GM19438 (cell line): ENCODE measurements around the gene ANGPT4.

Experiments
- ATAC-seq: cut with Tn5 transposase; IDR thresholded peaks from one replicate; pipeline ENCODE4 v1.9.1; 2021; ENCODE audit warnings: low read depth; ENCODE audit not compliant: unreplicated experiment

Gene ANGPT4, protein sequence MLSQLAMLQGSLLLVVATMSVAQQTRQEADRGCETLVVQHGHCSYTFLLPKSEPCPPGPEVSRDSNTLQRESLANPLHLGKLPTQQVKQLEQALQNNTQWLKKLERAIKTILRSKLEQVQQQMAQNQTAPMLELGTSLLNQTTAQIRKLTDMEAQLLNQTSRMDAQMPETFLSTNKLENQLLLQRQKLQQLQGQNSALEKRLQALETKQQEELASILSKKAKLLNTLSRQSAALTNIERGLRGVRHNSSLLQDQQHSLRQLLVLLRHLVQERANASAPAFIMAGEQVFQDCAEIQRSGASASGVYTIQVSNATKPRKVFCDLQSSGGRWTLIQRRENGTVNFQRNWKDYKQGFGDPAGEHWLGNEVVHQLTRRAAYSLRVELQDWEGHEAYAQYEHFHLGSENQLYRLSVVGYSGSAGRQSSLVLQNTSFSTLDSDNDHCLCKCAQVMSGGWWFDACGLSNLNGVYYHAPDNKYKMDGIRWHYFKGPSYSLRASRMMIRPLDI

DNA sequence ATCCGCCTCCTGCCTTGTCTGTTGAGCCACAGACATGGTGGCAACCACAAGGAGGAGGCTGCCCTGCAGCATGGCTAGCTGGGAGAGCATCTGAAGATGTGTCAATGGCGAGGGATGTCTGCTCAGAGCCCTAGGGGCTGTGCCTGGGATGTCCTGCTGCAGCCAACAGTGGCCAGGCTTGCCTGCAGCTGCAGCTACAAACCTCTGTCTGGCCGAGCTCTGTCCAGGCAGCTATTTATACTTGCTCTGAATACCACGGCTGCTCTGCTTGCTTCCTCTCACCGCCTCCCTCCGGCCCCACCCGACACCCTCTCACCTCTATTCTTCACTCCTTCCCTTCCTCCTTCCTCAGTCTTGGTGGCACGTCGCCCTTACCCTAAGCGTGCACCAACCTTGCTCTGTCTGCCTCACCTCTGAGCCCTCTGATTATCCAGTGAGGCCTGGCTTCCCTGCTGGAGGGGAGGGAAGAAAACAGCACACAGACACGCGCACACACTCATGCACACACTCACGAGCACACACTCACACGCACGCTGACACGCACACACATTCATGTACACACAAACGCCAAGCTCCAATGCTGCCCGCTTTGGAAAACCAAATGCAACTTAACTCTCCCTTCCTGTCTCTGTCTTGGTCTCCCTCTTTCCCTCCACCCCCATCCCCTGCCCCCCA is at the start of gene ANGPT4:
ANGPT4 (minus strand) TSS at position 210 of the 675 bp plus-strand sequence; CDS start at position 90, 120 bp downstream.
- ATAC-seq, result no peak

DNA sequence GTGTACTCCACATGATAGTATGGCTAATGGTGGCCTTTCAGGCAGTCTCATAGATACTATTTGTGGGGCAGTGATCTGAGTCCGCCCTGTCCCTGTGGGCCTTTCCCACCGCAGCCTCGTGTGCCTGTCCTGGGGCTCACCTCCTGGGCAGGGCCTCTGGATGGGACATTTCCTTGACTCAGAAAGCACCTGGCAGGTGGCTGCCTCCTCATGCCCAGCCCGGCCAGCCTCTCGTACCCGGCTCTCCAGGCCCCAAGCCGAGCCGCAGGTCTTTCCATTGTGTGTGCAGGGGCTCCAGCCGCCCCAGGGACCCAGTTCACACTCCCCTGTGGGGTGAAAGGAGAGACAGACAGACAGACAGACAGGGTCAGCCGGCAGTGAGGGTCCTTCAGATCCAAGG is 47.7 kb upstream of the ANGPT4 start:
- no peak for ATAC-seq

DNA sequence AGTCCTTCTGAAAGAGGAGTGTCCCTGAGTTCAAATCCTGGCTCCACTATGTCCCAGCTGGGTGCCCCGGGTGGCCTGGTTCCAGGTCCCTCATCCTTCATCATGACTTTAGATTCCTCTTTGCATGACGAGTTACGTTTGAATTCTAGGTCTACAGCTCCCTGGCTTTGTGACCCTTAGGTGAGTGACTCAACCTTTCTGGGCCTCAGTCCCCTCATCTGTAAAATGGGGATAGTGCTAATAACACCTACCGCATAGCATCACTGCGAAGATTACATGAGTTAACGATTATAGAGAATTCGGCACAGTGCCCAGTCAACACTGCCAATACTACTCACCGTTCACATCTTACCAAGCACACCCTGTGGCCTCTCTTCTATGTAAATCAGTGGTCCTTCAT is 46.5 kb upstream of the ANGPT4 start:
- no peak for ATAC-seq

DNA sequence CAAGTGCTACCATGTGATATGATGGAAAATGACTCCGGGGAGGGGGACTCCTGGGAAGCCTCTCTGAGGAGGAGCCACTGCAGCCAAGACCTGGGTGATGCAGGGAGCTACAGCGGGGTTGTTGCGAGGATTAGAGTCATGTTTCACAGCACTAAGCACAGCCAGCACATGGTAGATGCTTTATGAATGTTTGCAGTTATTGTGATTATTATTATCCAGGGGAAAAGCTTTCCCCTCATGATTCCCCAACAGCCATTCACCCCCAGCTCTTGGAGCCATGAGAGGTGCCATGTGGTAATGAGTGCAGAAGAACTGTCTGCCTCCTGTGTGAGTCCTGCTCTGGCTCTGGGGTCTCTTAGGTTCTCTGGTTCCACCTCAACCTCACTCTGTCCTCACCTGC is 46.1 kb upstream of the ANGPT4 start:
- no peak for ATAC-seq

DNA sequence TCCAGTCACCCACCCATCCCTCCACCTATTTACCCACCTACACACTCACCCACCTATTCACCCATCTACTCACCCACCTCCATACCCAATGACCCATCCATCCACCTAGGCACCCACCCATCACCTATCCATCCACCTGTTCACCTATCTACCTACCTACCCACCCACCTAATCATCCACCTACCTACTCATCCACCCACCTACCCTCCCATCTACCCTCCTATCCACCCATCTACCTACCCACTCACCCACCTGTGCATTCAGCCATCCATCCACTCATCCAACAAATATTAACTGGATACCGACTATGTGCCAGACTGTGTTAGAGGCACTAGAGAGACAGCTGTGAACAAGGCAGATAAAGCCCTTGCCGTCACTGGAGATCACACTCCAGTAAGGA is 45.6 kb upstream of the ANGPT4 start:
- no peak for ATAC-seq

DNA sequence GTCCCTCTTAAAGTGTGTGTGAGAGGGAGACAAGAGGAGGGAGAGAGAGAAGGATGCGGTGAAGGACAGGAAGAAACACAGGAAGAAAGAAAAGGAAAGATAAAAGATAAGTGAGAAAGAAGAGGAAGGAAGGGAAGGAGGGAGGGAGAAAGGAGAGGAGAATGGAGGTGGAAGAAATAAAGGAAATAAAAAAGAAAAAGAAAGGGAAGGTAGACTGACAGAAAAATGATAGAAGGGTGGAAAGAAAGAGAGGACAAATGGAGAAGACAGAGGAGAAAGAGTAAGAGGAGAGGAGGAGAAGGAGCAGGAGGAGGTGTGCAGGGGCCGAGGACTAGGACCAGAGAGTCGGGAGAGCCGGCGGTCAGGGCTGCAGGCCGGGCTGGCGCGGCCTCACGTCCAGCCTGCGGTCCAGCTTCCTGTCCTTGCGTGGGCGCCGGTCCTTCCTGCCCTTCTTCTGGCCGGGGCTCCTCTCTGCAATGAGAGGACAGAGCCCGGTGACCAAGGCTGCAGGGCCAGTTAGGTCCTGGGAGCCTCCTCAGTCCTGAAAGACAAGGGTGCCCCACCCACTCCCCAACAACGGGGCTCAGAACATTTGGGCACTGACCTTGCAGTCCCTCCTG is 44.0 kb upstream of the ANGPT4 start:
- ATAC-seq, result no peak

DNA sequence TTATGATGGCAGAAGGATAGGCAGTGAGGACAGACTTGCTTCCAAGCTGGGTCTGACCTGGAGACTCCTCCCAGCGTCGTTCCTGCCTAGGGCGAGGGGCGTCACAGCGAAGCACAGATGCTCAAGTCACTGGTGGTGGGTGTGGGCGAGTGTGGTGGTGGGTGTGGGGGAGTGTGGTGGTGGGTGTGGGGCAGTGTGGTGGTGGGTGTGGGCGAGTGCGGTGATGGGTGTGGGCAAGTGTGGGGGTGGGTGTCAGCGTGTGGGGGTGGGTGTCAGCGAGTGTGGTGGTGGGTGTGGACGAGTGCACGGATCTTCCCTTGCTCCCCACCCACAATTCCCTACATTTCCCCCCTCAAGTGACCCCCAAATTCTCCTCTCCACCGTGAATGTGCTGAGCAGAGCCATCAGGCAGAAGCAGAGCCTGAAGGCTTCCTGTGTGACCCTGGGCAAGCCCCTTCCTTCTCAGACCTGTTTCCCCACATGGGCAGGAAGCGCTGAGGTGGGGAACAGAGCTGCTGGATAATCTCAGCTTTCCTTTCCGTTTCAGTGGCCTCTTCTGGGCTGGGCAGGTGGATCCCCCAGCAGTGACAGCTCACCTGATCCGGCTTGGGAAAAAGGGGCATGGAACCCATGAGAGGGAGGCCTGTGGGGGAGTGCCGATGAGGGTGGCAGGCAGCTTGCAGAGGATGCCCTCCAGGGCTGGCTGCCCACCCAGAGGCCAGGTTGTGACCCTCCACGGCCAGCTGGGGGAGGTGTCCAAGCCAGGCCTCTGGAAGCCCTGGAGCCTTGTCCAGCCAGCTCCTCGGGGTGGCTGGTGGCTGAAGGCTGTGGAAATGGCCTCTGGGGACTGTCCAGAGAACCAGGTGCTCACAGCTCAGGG is 43.0 kb upstream of the ANGPT4 start:
- ATAC-seq, result no peak

DNA sequence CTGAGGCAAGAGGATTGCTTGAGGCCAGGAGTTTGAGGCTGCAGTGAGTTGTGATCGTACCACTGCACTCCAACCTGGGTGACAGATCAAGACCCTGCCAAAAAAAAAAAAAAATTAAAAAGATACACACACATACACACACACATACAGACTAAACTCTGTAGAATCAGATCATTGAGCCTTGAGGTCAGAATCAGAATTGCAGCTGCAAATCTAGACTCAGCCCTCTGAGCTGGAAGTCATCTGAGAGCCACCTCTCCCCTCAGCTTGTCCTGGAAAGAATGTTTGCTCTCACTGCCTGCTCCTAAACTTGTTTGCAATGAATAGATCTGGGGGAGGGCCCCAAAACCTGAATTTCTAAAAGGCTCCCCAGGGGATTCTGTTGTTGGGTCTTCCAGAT is 41.4 kb upstream of the ANGPT4 start:
- ATAC-seq, result no peak

DNA sequence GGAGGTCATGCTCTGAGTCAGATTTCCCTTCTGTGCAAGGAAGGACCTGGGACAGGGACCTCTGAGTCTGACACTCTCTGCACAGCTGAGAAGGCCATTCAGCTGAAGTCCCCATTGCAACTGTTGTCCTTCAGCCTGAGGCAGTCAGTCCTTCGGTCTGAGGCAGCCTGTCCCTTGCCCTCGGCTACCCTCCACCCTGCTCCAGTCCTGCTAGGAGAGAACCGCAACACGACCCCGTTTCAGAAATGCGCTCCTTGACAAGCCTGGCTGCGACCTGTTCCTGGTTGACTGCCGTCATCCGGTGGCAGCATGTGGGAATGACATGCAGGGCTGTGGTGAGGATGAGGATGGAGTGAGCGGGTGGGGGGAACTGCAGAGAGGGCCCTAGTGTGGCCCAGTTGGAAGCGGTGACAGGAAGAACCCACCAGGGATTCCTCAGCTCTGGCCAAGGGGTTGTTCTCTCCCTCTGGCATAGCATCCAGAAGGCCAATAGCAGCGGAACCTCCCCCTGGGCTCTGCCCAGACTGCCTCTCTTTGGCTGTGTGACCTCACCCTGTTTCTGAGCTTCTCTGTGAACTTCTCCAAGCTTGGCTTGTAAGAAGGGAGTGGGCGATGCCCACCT is 40.3 kb upstream of the ANGPT4 start:
- ATAC-seq, result no peak

DNA sequence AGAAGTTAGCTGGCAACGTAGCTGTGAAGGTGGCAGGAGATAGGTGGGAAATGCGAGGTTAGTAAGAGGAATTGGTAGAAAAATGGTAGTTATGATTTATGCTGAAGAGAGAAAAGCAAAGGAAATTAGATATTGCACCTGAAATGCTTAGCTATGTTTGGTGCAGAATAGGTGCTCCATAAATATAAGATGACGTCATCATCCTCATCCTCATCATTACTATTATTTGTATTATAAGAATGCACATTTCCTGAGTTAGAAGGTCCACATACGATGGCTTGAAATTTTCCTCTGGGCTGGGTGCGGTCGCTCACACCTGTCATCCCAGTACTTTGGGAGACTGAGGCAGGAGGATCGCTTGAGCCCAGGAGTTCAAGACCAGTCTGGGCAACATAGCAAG is 39.5 kb upstream of the ANGPT4 start:
- no peak for ATAC-seq

DNA sequence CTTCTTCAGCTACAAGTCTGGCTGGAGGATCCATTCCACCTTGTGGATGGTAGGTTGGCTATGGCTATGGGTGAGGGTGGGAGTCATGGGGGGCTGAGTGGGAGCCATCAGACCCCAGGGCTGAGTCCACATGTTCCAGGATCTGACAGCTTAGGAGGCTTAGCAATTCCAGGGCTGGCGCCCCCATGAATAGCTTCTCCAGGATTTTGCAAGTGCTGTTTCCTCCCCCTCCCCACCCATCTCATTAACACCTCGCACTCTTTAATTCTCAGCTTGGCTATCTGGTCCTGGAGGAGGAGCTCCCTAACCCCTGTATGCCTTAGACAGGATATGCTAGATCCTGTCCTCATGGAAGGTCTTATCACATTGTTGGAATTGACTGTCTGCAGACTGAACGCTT is 39.0 kb upstream of the ANGPT4 start:
- ATAC-seq, result no peak

DNA sequence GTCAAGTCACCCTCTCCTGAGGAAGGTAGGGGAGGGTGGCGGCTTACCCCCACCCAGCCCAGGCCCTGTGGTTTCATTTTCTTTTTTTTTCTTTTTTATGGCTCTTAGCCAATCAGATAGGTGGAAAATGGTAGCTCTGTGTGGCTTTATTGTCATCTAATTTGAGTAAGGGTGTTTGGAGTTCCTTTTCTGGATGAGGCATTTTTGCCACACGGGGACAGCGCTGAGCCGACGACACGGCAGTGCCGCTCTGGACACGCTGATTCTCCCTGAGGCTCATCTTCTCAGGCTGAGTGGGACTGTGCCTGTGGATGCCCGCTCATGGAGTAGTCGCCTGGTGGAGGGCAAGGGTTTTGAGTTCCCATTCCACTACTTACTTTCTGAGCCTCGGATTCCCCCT is 37.6 kb upstream of the ANGPT4 start:
- no peak for ATAC-seq

DNA sequence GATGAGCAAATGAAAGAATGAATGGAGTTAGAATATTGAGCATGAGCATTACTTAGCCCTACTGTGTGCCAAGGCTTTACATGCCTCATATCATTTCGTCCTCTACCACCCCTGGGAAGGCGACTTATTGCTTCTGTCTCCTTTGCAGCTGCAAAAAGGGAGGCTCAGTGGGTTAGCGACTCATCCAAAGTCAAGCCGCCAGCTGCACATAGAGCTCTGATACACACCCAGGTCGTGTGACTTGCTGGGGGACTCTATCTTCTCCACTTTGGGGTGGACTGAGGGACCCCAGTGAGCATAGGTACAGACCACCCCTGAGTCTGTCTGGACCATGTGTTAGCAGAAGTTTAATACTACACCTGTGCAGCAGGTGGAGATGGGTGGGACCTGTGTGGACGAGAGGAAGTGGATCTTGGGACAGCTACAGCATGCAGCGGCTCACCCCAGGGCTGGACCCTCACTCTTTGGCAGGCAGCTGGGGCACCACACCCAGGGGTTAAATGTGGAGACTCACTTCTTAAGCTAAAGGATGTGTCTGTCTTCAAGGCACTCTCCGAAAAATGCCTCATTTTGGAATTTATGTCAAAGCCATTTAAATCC is 36.2 kb upstream of the ANGPT4 start:
- no peak for ATAC-seq

DNA sequence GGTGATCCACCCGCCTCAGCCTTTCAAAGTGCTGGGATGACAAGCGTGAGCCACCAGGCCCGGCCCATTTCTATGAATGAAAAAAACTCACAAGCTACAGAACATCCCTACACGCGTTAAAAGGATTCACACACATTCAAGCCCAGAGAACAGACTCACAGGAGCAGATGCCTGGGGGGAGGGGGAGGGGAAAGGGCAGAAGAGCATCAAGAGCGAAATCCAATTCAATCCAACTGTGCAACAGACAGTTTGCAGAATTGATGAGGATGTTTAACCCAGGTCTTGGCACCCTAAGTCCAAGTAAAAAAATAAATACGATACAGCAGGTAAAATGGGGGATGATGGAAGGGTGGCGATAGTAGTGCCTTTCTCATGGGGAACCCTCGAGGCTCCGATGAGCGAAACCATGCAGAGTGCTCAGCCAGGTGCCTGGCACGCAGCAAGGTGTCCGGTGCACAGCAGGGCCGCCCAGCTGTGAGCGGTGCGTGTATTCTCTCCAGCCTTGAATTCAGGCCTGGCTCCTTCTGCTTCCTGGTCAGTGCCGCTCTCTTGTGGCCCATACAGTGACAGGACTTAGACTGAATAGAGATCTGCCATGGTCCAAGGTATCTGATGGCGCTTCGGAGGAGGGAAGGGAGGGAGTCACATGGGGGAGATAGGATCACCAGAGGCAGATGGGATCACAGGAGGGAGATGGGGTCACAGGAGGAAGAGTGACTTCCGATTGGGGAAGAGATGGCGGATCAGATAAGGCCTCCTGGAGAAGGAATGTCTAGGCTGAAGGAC is 35.4 kb upstream of the ANGPT4 start:
- ATAC-seq, result no peak

DNA sequence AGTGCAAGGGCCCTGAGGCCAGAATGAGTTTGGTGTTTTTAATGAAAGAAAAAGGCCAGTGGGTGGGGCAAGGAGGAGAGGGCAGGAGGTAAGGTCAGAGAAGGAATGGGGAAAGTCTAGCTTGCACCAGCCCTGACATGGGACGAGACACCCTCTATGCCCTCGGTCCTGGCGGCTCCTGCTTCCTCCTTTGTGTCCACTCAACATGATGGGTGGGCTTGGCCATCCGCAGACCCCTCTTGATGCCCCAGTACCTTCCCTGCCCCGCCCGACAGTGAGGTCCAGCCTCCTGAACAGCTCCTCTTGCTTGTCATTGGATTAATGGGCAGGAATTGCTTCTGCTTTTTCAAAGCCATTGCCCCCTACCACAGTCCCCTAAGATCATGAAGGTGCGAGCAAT is 33.6 kb upstream of the ANGPT4 start:
- ATAC-seq, result no peak

DNA sequence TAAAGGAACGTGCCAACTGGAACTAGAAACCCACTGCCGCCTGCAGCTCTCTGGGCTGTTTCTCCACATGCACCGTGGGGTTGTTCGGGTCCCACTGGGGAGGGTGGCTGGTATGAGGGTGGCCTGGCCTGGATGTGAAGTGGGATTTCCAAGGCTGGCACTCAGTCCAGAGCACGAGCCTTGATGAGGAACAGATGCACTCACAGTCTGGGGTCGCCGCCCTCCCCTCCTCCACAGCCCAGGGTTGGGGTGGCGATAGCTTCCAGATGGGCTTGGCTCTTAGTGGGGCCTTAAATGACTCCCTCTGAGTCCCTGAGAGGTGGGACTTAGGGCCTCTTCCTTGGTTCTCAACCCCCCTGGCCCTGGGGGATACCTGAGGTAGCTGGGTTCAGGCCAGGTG is 30.7 kb upstream of the ANGPT4 start:
- no peak for ATAC-seq

DNA sequence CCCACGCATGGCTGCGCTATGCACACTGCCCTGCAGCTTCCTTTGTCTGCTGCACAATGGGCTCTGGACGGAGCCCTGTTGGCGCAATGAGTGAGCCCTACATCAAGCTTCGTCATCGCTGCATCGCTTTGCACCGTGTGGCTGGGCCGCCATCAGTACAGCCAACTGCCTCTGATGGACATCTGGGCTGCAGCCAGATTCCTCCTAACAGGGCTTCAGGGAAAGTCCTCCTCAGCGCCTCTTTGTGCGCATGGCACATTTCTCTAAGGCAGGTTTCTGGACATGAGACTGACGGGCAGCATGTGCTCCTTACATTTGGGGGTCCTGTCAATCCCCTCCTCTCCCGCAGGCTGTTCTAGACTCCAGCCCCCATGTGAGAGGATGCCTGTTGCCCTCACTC is 29.7 kb upstream of the ANGPT4 start:
- ATAC-seq, result no peak

DNA sequence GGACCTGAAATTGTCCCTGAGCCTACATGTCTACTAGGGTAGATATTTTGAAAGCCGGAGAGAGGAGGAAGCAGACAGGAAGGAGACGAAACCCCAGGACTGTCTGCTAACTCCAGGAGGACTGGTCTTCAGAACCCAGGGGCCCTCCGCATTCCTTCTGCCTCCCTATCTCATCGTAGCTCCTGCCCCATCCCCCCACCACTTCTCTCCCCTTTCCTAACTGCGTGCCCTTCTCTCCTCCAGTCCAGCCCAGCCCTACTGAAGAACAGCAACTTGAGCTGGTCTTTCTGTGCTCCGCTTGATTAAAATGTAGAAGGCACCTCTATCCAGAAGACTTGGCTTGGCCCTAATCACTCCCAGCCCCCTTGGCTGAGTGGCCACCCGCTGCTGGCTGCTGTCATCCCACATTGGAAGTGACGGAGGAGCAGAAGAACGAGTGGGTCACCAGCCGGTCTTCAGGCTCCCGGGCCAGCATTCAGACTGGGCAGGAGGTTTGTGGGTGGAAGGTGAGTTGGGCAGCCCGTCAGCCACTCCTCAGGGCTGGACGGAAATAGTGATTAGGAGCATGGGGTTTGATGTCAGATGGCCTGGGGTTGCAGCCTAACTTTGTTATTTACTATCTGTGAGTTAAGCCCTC is 28.8 kb upstream of the ANGPT4 start:
- ATAC-seq, result no peak

DNA sequence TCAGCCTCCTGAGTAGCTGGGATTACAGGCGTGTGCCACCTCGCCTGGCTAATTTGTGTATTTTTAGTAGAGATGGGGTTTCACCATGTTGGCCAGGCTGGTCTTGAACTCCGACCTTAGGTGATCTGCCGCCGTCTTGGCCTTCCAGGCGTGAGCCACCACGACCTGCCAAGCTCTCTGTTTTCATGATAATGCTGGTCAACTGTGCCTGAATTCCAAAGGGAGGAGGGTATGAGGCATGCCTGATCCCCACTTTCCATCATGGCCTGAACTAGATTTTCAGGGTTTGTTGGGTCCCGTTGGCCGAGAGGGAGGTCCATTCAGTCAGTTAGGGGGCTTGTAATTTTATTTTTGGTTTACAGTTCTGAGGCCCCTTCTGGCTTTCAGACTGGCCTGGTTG is 28.0 kb upstream of the ANGPT4 start:
- no peak for ATAC-seq
